Subcutaneous abdominal adipose tissue (tissue), 5 donors: ENCODE results near the gene RPL22L1.

ENCODE experiments used
- H3K27ac ChIP-seq: one replicate; pipeline ENCODE4 v1.7.0; 2013; ENCODE audit warnings: low read depth, mild to moderate bottlenecking, inconsistent platforms, low read length, moderate library complexity
- H3K27me3 ChIP-seq, 5 donors: one replicate each; pipeline ENCODE4 v1.7.0; 2013; ENCODE audit warnings: low read length in 5 of 5, inconsistent platforms in 1 of 5; ENCODE audit not compliant: control insufficient read depth in 5 of 5, insufficient read depth in 4 of 5
- H3K36me3 ChIP-seq, 5 donors: one replicate each; pipeline ENCODE4 v1.7.0; 2013; ENCODE audit warnings: low read length in 5 of 5; ENCODE audit not compliant: control insufficient read depth in 5 of 5, insufficient read depth in 5 of 5
- H3K4me1 ChIP-seq, 5 donors: one replicate each; pipeline ENCODE4 v1.7.0; 2013; ENCODE audit warnings: low read length in 5 of 5, mild to moderate bottlenecking in 3 of 5, moderate library complexity in 1 of 5; ENCODE audit not compliant: control insufficient read depth in 5 of 5, insufficient read depth in 5 of 5
- H3K4me3 ChIP-seq, 5 donors: one replicate each; pipeline ENCODE4 v1.7.0; 2013; ENCODE audit warnings: low read length in 5 of 5, low read depth in 1 of 5
- H3K9ac ChIP-seq, 5 donors: one replicate each; pipeline ENCODE4 v1.7.0; 2013; ENCODE audit warnings: low read length in 5 of 5, mild to moderate bottlenecking in 4 of 5, moderate library complexity in 3 of 5
- H3K9me3 ChIP-seq, 5 donors: one replicate each; pipeline ENCODE4 v1.7.0; 2013; ENCODE audit warnings: low read length in 5 of 5; ENCODE audit not compliant: control insufficient read depth in 5 of 5
- donor health status: healthy.
- donor health status: healthy.
- donor health status: healthy.
- donor health status: healthy.
- donor health status: healthy.

RPL22L1 gene

DNA sequence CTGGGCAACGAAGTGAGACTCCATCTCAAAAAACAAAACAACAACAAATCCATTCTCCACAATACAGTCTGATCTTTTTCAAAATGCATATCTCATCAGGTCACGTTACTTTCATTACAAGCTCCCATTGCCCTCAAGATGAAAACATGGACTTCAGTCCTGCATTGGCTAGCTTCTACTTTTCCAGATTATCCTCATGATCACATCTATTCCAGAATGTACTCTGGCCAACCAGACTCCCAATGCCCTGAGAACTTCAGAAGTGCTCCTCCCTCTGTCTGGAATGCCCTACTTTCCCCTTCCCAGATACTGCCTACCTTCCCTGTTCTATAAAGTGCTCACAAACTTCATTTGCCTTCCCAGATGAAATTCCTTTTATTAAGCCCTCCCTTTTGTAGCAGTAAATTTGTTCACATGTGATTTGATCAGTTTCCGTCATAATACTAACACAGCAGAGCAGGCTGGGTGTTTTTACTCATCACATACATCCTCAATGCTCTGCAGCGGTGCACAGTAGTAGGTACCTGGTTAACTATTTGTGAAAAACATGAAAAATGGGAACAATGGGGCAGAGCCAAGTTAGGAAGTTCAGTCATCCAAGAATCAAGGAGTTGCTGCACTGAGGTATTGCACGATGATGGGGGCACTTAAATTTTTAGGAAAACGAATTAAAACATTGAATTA lies 5.3 kb downstream of the RPL22L1 start:
- no peak overlapping the region for H3K27ac ChIP-seq
- peaks cover 0 to 18% (median 12%) of the 10 kb centered on the region in 5 donors for H3K4me1 ChIP-seq
- H3K36me3 ChIP-seq = peaks cover 22 to 34% (median 32%) of the 10 kb centered on the region in 5 donors
- H3K4me3 ChIP-seq = no peak overlapping the region
- H3K9me3 ChIP-seq = no peaks in the 10 kb centered on the region
- no peaks in the 10 kb centered on the region for H3K27me3 ChIP-seq
- H3K9ac ChIP-seq = no peak overlapping the region

DNA sequence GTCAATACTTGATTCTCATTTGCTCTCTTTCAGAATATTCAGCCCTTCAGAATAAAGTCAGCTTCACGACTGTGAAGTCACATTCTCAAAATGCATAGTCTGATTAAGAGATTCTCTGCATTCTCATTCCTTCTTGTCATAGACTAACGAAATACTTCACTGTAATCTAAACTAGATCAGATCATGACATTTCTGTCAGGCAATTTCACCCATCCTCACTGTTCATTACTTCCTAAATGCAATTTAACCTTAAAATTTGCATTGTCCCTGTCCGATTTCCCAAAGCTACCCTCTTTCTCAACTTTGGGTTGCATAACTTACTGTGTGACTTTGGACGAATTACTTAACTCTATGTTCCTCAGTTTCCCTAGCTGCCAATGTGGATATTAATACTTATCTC lies 6.2 kb downstream of the RPL22L1 start:
- H3K27me3 ChIP-seq = no peaks in the 10 kb centered on the region
- H3K4me1 ChIP-seq = peaks cover 0 to 13% (median 4%) of the 10 kb centered on the region in 5 donors
- H3K9ac ChIP-seq = no peak overlapping the region
- H3K9me3 ChIP-seq = no peaks in the 10 kb centered on the region
- peaks cover 22 to 34% (median 32%) of the 10 kb centered on the region in 5 donors for H3K36me3 ChIP-seq
- no peak overlapping the region for H3K27ac ChIP-seq
- no peak overlapping the region for H3K4me3 ChIP-seq

DNA sequence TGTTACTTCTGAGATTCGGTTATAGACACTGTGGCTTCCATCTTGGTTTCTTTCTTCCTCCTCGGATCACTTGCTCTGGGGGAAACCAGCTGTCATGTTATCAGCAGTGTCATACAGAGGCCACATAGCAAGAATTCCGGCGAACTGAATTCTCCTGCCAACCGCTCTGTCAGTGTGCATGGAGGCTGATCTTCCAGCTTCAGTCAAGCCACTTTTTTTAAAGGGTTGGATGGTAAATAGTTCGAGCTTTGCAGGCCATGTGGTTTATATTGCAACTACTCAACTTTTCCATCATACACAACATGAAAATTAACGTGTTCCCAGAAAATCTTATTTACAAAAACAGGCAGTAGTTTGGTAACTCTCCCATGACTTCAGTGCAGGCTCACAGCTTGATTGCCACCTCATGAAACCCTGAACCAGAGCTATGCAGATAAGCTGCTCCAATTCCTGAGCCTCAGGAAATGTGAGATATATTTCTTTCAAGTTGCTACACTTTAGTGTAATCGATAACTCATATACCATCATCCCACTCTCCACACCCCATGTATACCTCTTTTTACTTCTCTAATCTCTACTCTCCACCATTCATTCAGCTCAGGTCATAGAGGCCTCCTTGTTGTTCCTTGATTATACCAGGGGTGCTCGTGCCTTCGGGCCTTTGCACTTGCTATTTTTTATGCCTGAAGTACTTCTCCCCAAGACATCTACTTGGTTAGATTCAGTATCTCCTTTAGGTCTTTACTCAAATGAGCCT lies 7.2 kb downstream of the RPL22L1 start:
- Histone ChIP-seq H3K4me3 (no peak overlapping the region), H3K27ac (no peak overlapping the region), H3K27me3 (no peaks in the 10 kb centered on the region), H3K36me3 (peaks cover 22 to 34% (median 30%) of the 10 kb centered on the region in 5 donors), H3K9ac (no peak overlapping the region), H3K4me1 (peaks cover 0 to 7% (median 0%) of the 10 kb centered on the region in 5 donors), H3K9me3 (no peaks in the 10 kb centered on the region)

DNA sequence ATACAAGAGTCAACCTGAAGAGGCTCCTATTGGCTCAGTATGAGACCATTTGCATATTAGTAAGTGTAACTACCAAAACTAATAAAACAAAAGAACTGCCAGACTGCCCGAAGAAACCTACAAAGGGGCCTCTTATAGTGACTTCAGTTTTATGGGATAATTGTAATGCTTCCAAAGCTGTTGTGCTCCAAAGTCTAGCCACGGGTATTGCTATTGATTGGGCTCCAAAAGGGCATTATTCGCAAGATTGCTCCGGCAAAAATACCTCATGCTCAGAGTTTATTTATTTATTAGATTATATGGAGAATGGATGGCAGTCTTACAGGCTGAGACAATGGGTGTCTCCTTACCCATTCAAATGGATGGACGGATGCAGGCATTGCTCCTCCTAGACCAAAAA lies 11.4 kb downstream of the RPL22L1 start:
- no peaks in the 10 kb centered on the region for H3K9me3 ChIP-seq
- H3K4me1 ChIP-seq = no peaks in the 10 kb centered on the region
- H3K9ac ChIP-seq = no peak overlapping the region
- no peaks in the 10 kb centered on the region for H3K36me3 ChIP-seq
- no peak overlapping the region for H3K27ac ChIP-seq
- no peak overlapping the region for H3K4me3 ChIP-seq
- peaks cover 0 to 3% (median 0%) of the 10 kb centered on the region in 5 donors for H3K27me3 ChIP-seq

DNA sequence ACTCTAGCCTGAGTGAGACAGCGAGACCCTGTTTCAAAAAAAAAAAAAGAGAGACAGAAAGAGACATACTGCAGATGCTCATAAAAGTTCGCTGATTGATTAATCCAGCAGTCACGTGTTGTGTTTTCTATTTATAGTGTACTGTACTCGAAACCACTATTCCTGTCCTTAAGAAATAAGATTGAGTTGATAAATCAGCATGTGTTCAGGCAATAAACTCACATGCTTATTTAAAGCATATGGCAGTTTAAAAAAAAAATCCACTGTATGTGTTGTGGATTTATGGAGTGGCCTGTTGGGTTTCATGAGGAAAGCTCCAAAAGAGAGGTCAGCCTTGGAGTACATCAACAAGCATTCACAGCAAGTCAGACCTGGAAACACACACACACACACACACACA lies 17.7 kb downstream of the RPL22L1 start:
- Histone ChIP-seq H3K27me3 (peaks cover 0 to 3% (median 0%) of the 10 kb centered on the region in 5 donors), H3K36me3 (no peaks in the 10 kb centered on the region), H3K4me3 (no peak overlapping the region), H3K27ac (no peak overlapping the region), H3K4me1 (no peaks in the 10 kb centered on the region), H3K9ac (no peak overlapping the region), H3K9me3 (no peaks in the 10 kb centered on the region)

DNA sequence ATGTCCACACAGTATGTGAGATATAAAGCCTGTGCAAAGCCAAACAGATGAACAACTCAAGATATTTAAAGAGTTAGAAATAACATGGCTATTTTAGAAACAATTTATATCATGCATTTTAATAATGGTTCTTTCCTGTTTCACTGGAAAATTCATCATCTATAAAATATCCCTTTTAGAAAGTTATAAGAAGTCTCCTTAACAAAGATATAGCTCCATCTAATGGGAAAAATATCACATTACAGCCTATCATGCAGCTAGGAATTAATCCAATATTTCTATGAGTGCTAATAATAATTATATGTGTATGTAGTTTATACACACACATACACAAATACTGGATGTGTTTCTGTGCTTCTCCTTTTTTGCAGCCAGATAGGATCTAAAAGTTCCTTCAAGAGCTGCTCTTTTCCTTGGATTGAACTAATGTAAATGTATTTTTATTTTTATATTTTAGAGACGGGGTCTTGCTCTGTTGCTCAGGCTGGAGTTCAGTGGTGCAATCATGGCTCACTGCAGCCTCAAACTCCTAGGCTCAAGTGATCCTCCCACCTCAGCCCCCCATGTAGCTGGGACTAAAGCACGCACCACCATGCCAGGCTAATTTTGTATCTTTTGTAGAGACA lies 21.6 kb downstream of the RPL22L1 start:
- Histone ChIP-seq H3K4me1 (no peaks in the 10 kb centered on the region), H3K27ac (no peak overlapping the region), H3K36me3 (no peaks in the 10 kb centered on the region), H3K27me3 (no peaks in the 10 kb centered on the region), H3K9me3 (peaks cover 0 to 4% (median 0%) of the 10 kb centered on the region in 5 donors), H3K9ac (no peak overlapping the region), H3K4me3 (no peak overlapping the region)

DNA sequence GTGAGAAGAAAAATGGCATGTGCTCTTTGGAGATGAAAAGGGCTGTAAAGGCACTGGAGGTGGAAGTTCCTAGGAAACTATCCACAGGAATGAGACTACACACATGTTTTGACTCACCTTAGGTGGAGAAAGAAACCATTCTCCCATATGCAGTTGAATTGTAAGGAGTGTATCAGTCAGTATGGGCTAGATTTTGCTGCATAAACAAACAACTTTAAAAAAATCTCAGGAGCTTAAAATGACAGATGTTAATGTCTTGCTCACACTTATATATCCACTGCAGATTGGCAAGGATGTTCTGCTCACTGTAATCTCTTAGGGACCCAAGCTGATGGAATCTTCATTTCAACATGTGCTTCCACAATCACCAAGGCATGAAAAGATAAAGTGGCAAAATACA lies 25.6 kb downstream of the RPL22L1 start:
- Histone ChIP-seq H3K27ac (no peak overlapping the region), H3K36me3 (no peaks in the 10 kb centered on the region), H3K4me3 (no peak overlapping the region), H3K9ac (no peak overlapping the region), H3K27me3 (no peaks in the 10 kb centered on the region), H3K9me3 (peaks cover 0 to 4% (median 0%) of the 10 kb centered on the region in 5 donors), H3K4me1 (no peaks in the 10 kb centered on the region)

DNA sequence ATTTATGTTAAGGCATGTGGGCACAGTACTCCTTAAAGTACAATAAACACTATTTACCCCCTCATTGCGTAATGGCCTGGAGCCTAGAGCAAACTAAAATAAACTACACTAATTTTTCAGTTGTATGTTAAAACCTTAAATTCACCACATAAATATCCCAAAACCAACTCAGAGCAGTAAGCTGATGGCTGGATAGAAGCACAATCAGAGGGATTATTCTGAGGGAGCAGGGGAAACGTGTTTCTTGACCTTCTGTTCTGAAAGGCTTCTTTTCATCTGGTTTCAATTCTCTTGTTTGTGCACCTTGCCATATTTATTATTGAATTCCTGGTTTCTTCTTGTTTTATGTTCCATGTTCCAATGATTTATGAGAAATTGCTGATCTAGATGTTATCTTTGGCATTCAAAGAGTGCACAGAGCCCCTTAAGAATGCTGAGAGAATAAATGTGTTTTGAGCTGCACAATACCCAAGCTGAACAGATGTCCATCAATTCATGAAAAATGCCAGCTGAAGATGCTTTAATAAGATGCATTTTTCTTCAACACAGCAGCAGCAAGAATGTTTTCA lies 29.6 kb downstream of the RPL22L1 start:
- no peaks in the 10 kb centered on the region for H3K36me3 ChIP-seq

DNA sequence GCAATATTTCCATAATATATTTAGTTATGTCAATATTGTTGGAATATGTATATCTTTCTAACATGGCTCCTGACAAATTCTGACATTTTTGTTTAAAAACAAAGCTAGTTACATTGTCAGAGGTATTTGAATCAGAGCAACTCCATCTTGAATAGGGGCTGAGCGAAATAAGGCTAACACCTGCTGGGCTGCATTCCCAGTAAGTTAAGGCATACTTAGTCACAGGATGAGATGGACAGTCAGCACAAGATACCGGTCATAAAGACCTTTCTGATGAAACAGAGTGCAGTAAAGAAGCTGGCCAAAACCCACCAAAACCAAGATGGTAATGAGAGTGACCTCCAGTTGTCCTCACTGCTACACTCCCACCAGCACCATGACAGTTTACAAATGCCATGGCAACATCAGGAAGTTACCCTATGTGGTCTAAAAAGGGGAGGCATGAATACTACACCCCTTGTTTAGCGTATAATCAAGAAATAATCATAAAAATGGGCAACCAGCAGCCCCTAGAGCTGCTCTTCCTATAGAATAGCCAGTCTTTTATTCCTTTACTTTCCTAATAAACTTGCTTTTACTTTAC lies 30.4 kb downstream of the RPL22L1 start:
- Histone ChIP-seq H3K4me3 (no peak overlapping the region), H3K36me3 (no peaks in the 10 kb centered on the region), H3K27me3 (peaks cover 0 to 4% (median 0%) of the 10 kb centered on the region in 5 donors), H3K4me1 (no peaks in the 10 kb centered on the region), H3K9ac (no peak overlapping the region), H3K27ac (no peak overlapping the region), H3K9me3 (peaks cover 0 to 2% (median 0%) of the 10 kb centered on the region in 5 donors)

More for the DNA sequence above, 29.6 kb downstream of the RPL22L1 start:
- Histone ChIP-seq H3K27me3 (peaks cover 0 to 2% (median 0%) of the 10 kb centered on the region in 5 donors), H3K9ac (no peak overlapping the region), H3K9me3 (peaks cover 0 to 4% (median 0%) of the 10 kb centered on the region in 5 donors), H3K27ac (no peak overlapping the region), H3K4me1 (no peaks in the 10 kb centered on the region), H3K4me3 (no peak overlapping the region)
